Measurements from ENCODE around the gene MSTO1.
"Not testable (repeated sequence)": the region's sequence is repeated elsewhere in the genome, so short reads cannot be mapped to it uniquely, and the experiment has no call there.

The MSTO1 gene

DNA sequence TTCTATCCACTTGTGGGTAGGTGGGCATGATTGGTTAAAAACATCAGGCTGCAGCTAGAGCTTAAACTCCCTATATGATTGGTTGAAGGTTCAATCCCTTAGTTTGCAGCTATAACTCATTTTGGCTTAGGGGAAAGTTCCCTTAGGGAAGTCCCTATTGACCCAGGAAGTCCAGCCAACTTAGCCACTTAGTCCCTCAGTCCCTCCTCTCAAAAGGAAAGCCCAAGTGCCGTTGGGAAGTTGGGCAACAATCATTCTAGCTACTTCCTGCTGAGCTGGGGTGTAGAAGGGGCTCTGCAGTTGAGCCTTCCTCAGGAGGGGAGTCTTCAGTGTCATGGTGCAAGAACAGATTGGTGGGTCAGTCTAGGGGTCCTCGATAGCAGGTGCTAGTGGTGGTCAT, 12.2 kb downstream of the MSTO1 start:
- Histone ChIP-seq H3K4me3 (no peak overlapping the region), H3K27ac (no peak overlapping the region), H3K36me3 (no peaks in the 10 kb centered on the region), H3K27me3 (no peaks in the 10 kb centered on the region), H3K9me3 (no peaks in the 10 kb centered on the region), H3K4me1 (no peaks in the 10 kb centered on the region)
- intact Hi-C loops (cut with DNase I; ENCODE audit: low total_unique reads), result no loop called here
- no peak for DNase-seq
- TF ChIP-seq, protein P1, sequence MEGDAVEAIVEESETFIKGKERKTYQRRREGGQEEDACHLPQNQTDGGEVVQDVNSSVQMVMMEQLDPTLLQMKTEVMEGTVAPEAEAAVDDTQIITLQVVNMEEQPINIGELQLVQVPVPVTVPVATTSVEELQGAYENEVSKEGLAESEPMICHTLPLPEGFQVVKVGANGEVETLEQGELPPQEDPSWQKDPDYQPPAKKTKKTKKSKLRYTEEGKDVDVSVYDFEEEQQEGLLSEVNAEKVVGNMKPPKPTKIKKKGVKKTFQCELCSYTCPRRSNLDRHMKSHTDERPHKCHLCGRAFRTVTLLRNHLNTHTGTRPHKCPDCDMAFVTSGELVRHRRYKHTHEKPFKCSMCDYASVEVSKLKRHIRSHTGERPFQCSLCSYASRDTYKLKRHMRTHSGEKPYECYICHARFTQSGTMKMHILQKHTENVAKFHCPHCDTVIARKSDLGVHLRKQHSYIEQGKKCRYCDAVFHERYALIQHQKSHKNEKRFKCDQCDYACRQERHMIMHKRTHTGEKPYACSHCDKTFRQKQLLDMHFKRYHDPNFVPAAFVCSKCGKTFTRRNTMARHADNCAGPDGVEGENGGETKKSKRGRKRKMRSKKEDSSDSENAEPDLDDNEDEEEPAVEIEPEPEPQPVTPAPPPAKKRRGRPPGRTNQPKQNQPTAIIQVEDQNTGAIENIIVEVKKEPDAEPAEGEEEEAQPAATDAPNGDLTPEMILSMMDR (IDR thresholded peaks at IDR 0.05), result no peak

DNA sequence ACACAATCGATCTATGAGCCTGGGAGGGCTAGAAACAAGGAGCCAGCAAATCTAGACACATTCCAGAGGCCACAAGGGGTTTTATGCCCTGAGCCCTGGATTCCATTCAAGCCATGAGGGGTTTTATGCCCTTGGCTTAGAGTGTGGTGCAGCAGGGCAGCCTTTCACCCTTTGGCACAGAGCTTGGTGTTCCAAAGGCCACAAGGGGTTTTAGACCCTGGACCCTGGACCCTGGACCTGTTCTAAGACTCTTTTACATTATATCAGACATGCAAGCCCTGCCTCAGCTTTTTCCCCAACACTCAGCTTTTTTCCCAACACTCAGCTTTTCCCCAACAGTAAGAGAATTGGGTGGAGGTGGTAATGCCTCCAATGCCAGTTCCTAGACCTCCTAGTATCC, 13.3 kb downstream of the MSTO1 start:
- Histone ChIP-seq H3K4me1 (no peaks in the 10 kb centered on the region), H3K9me3 (no peaks in the 10 kb centered on the region), H3K36me3 (no peaks in the 10 kb centered on the region), H3K4me3 (no peak overlapping the region), H3K27me3 (no peaks in the 10 kb centered on the region), H3K27ac (no peak overlapping the region)
- no peak for DNase-seq
- TF ChIP-seq, protein P1 (IDR thresholded peaks at IDR 0.05), result no peak
- intact Hi-C loops (cut with DNase I; ENCODE audit: low total_unique reads), result no loop called here

DNA sequence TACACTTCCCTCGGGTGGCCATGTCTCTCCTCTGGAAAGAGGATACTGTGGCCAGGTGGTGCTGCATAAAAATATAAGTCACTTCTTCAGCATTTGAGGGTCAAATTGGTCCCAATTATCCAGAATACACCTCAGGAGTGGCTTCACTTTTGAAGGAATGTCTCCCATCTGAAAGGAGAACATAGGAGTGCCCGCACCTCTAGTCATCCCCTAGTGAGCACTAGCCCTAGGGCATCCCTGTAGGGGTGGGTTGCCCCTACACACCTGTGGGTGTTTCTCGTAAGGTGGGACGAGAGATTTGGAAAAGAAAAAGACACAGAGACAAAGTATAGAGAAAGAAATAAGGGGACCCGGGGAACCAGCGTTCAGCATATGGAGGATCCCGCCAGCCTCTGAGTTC, 16.4 kb downstream of the MSTO1 start:
- H3K9me3 ChIP-seq; intact Hi-C loops (cut with DNase I; ENCODE audit: low total_unique reads); H3K4me1 ChIP-seq; DNase-seq; H3K27ac ChIP-seq; H3K4me3 ChIP-seq; H3K36me3 ChIP-seq; H3K27me3 ChIP-seq: not testable (repeated sequence)

DNA sequence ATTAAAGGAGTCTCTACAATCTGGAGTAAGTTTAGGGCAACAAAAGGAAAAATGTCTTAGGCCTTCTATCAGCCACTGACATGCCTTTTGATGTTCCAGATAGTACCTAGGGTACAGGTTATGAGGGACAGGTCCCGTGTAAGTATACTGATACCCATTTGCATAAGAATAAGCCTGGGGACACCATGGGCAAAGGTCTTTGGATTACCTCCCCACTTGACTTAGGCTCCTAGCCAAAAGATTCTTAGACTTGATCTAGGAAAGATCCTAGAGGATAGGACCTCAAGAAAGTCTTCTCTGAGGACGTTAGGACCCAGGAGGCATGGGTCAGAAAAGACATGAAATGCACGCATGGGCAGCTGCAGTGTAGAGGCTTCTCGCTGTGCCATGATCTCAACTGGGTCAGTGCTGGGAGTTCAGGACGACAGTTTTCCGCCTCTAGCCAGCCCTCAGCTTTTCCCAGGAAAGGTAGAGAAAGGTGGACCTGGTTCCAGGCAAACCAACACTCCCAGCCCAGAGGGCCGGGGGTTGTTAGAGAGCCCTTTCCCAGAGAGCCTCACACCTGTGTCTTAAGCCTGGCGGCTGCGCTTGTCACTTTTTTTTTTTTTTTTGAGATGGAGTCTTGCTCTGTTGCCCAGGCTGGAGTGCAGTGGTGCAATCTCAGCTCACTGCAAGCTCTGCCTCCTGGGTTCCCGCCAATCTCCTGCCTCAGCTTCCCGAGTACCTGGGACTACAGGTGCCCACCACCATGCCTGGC, 26.6 kb downstream of the MSTO1 start:
- TF ChIP-seq, protein P1 (IDR thresholded peaks at IDR 0.05), result no peak
- Histone ChIP-seq H3K27me3 (no peaks in the 10 kb centered on the region), H3K9me3 (no peaks in the 10 kb centered on the region), H3K4me3 (no peak overlapping the region), H3K27ac (no peak overlapping the region), H3K4me1 (no peaks in the 10 kb centered on the region), H3K36me3 (no peaks in the 10 kb centered on the region)
- no peak for DNase-seq
- intact Hi-C loops (cut with DNase I; ENCODE audit: low total_unique reads), result no loop called here

DNA sequence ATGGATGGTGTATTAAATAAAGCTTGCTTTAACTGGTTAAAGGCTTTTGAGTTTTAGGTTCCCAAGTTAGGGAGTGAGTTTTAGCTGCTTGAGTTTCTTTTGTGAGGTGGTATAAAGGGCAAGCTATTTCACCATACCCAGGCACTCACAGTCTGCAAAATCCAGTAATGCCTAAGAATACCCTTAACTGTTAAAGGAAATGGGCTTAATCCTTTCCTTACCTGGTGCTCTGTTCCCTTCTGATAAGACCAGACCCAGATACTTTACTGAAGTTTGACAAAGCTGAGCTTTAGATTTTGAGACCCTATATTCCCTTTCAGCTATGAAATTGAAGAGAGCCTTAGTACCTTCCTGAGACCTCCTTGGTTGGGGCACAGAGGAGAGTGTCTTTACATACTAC, 30.3 kb downstream of the MSTO1 start:
- Histone ChIP-seq H3K27me3 (no peaks in the 10 kb centered on the region), H3K27ac (no peak overlapping the region), H3K36me3 (no peaks in the 10 kb centered on the region), H3K4me3 (no peak overlapping the region), H3K4me1 (peaks cover 0 to 11% (median 10%) of the 10 kb centered on the region in 4 donors), H3K9me3 (peaks cover 0 to 8% (median 0%) of the 10 kb centered on the region in 3 donors)
- no peak for DNase-seq
- TF ChIP-seq, protein P1 (IDR thresholded peaks at IDR 0.05), result no peak
- intact Hi-C loops (cut with DNase I; ENCODE audit: low total_unique reads), result no loop called here

DNA sequence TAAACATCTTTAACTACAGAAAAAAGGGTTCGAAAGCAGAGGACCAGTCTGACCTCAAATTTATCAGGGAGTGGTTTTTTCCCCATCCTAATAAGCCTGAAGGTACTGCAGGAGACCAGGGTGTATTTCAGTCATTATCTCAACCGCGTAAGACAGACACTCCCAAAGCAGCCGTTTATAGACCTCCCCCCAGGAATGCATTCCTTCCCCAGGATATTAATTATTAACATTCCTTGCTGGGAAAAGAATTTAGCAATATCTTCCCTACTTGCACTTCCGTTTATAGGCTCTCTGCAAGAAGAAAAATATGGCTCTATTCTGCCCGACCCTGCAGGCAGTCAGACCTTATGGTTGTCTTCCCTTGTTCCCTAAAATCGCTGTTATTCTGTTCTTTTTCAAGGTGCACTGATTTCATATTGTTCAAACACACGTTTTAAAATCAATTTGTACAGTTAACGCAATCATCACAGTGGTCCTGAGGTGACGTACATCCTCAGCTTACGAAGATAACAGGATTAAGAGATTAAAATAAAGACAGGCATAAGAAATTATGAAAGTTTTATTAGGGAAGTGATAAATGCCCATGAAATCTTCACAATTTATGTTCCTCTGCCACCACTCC, 32.7 kb downstream of the MSTO1 start:
- H3K4me3 ChIP-seq; DNase-seq; intact Hi-C loops (cut with DNase I; ENCODE audit: low total_unique reads); H3K36me3 ChIP-seq; H3K27ac ChIP-seq; H3K27me3 ChIP-seq; H3K9me3 ChIP-seq: not testable (repeated sequence)
- peaks cover 0 to 23% (median 21%) of the 10 kb centered on the region in 4 donors for H3K4me1 ChIP-seq
